COLO668 (cell line): ENCODE data around the gene BTBD2.

Source experiments
- DNase-seq: peaks from one replicate; lab custom pipeline; 2025; ENCODE audit not compliant: unreplicated experiment; lab: John Stamatoyannopoulos, UW

The BTBD2 gene

DNA sequence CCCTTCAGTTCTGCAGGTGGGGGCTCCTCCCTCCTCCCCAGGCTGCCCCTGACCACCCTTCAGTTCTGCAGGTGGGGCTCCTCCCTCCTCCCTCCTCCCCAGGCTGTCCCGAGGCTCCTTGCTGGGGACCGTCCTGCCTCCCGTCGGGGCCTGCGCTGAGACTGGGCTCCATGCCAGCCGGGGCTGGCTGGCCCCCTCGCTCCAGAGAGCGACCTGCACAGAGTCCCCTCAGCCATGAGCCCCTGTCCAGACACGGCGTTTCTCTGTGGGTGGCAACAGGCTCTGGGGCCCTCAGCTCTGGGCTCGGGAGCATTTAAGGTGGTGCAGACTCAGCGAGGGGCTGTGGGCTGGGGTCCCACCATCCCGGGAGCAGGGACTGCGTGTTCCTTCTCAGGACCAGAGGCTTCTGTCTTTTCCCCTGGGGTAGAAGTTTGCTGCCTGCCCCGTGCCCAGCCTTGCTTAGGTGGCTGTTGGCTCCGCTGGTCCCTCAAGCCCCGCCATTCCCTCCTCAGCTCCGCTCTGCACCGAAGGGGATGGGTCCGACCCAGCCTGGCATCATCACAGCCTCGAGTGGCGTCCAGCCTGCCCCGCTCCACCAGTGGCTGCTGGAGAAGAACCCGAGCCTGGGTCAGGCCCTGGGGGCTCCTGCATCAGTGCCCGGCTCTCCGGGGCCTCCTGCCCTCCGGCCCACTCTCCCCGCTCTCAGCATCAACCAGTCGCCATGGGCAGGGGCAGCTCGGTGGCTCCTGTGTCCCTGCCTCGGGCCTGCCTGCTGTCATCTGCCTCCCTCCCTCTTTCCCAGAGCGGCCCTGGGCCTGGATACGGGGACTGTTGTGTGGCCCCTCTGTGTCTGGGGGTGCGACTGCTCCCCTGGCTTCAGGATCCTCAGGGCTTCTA lies 47.0 kb downstream of the BTBD2 start:
- DNase-seq, result no peak

DNA sequence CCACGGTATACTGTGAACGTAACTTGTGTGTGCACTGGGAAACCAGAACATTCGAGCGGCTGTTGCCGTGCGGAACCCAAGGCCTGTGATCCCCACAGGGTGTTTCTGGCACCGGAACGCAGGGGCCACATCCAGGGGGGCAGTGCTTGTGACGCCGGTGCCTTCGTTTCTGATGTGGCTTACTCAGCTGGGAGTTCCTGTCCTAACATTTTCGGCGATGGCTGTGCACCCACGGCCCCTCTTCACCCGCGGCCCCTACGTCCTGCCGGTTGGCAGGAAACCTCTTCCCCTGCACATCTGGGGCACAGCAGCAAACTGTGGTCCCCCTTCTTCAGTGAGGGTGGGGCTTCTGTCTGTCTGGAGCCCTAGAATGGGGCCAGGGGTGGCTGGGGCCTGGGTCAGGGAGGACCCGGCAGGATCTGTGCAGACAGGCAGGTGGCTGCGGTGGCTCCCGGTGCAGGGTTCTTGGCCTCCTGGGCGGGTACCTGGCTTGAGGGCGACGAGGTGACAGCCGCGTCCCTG lies 48.4 kb downstream of the BTBD2 start:
- DNase-seq, result no peak

- DNase-seq, result no peak
Observed at GRCh38 chr19:1962674-1963073, 52.8 kb downstream of the BTBD2 start.

DNA sequence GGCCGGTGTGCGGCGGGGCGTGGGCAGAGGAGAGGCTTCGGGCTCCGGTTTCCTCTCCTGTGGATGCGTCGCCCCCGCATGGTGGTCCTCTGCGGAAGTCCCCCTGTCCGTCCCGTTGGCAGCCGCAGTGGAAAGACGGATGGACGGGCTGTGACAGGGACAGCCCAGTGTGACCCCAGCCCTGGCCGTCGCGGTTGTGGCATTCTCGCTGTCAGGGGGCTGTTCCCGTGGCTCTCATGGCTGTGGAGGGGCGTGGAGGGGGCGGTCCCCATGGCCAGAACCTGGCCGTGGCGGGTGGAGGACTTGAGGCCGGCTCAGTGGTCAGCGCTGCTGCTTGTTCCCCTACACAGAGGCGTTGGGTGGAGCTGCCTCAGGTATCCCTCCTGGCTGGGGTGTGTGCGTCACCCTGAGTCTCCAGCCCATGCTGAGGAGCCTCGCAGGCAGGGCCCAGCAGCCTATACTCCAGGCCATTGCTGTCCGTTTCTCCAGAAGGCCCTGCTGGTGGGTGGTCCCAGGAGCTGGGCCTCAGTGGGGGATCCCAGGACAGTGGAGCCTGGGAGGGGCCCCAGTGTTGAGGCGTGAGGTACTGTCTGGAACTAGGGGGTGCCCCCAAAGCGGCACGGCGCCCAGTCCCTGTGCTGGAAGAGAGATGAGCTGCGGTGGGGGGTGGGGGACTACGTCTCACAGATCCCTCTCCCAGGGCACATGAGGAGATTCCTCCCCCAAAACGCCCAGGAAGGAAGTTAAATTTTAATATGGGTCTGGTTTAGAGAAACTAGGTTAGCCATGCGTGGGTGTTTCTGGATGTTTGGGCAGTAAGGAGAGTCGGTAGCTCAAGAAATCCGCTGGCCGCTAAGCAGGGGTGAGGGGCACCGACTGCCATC lies 54.3 kb downstream of the BTBD2 start:
- no peak for DNase-seq

DNA sequence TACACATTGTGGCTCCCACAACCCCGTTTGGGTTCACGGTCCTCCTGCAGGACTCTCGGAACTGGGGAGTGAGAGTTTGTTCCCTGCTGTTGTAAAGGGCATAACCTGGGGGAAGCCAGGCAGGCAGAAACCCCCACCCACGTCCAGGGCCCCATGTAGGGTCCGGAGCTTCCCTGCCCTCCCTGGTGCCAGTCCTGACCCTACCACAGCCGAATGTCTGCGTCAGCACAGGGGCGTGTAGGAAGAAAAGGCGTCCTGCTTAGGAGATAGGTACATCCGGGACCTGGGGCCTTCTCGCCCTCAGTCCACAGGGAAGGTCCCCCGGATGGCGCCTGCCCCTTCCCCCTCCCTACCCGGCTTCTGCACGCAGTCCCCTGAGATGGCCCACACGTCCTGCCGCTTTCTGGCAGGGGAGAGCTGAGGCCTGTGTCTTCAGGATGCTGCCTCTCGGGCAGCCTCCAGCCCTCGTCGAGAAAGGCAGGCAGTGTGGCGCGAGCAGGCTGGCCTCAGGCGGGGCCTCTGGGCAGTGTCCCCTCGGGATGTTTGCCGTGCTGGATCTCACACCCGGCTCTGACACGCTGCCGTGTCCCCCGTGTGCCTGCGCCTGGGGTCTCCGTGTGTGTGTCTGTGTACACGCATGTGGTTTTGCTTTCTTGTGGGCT lies 55.5 kb downstream of the BTBD2 start:
- no peak for DNase-seq

DNA sequence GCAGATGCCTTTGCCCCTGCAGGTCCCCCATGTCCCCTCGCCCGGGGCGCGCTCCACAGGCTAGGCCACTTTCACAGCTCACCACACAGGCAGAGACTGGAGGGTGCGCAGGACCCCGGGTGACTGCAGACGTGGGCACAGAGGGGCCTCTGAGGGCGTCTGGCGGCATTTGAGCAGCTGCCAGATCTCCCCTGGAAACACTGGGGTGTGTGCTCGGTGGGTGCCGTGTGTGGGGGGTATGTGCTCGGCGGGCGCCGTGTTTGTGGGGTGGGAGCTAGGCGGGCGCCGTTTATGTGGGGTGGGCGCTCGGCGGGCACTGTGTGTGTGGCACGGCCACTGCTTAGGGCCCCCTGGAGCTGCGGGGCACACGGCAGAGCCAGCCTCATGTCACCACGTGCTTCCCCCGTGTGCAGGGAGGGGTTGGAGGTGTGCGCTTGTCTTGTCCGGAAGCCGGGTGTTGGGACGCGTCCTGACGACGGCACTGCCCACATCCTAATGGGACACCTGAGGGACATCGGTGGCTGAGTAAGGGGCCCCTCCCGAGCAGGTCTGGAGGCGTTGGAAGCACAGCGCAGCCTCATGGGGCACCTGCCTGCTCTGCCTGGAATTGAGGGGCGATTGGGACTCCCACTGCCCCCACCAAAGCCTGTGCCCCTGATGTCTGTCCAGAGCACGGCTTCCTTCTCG lies 57.8 kb downstream of the BTBD2 start:
- DNase-seq, result no peak

- DNase-seq, result no peak
Observed at GRCh38 chr19:1956868-1957492, 58.5 kb downstream of the BTBD2 start.

DNA sequence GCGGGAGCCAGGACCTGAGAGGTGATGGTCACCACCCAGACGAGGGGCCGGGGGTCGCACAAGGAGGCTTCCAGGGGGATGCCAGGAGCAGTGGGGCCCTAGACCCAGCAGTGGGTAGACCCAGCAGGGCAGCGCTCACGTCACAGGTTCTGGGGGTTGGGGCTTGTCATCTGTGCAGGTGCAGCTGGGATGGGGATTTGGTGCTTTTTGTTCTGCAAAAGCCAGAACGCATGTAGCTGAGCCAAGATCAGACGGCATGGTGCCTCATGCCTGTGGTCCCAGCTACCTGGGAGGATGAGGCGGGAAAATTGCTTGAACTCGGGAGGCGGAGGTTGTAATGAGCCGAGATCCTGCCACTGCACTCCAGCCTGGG lies 59.4 kb downstream of the BTBD2 start:
- DNase-seq, result no peak

- no peak for DNase-seq
Observed at GRCh38 chr19:1955171-1956121, 60.1 kb downstream of the BTBD2 start.

DNA sequence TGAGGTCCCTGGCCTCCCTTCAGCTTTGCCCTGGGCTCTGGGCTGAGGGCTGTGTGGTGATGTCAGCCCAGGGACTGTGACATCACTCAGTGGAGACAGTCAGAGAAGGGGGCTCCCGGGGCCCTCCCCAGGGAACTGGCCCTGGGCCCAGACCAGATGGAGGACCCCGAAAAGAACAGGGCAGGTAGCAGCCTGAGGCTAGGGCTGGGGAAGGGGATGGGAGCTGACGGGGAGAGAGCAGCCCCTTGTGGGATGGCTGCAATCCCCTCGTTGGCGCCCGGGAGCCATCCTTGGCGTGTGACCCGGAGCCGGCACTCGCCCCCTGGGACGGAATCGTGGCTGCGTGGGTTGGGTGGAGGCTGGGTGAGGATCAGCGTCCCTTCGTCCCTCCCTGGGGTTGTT lies 61.0 kb downstream of the BTBD2 start:
- DNase-seq, result no peak

DNA sequence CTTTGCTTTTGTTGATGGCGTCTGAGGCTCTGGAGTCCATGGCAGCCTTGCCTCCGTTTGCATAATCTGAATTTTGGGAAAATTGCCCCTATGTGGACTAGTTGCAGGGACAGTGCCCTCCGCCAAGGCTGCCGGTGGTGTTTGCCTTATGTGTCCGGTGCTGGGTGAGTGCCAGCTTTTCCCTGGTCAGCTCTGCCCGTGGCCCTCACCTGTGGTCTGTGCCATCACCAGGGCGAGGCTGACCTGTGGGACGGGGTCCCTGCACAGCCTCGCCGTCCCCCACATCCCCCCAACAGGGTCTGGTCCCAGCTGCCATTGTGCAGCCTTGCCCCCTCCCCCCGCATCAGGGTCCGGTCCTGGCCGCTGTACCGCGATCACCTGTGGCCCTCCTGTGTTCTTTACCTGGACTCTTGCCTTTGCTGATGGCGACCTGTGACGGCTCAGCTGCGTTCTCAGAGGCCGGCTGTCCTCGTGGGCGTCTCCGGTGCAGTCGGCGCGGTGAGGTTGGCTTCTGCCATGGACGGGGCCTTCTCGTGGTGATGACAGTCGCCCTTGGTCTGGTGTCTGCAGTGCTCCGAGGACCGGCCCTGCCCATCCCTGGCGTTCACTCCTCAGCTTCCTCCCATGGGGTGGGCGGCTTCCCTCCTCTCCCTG lies 61.9 kb downstream of the BTBD2 start:
- DNase-seq, result no peak

DNA sequence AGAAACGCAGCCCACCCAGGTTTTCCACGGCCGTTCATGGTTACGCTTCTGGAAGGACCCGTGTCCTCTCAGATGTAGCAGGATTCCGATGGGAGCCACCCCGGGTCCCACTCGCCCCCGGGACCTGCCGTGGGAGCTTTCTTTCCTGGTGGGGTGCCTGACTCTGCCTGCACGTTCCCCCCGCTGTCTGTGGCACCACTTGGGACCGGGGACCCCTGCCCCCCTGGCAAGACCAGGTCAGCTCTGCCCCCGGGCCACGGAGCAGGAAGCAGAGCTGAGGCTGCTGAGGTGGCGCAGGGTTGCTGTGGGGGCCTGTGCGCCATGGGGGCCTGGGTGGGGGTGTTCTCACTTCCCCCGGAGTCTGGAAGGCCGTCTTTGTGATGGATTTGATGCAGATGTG lies 62.5 kb downstream of the BTBD2 start:
- no peak for DNase-seq

- no peak for DNase-seq
Observed at GRCh38 chr19:1952635-1953034, 62.9 kb downstream of the BTBD2 start.

DNA sequence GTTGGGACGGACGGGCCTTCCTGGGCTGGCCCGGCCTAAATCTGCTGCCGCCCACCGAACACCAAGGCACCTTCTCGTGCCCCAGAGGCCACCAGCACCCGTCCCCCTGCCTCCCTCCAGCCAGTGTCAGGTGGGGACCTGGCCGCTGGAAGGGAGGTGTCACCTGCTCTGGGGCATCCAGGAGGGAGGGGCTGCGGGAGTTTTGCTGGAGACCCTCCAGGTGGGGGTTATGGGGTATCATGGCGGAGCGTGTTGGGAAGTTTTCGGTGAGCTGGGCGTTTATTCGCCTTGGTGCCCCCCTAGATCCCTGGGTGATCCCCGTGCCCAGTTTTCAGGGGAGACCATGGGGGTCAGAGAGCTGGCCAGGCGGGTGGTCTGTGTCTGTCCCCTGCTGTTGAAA lies 64.9 kb downstream of the BTBD2 start:
- no peak for DNase-seq

DNA sequence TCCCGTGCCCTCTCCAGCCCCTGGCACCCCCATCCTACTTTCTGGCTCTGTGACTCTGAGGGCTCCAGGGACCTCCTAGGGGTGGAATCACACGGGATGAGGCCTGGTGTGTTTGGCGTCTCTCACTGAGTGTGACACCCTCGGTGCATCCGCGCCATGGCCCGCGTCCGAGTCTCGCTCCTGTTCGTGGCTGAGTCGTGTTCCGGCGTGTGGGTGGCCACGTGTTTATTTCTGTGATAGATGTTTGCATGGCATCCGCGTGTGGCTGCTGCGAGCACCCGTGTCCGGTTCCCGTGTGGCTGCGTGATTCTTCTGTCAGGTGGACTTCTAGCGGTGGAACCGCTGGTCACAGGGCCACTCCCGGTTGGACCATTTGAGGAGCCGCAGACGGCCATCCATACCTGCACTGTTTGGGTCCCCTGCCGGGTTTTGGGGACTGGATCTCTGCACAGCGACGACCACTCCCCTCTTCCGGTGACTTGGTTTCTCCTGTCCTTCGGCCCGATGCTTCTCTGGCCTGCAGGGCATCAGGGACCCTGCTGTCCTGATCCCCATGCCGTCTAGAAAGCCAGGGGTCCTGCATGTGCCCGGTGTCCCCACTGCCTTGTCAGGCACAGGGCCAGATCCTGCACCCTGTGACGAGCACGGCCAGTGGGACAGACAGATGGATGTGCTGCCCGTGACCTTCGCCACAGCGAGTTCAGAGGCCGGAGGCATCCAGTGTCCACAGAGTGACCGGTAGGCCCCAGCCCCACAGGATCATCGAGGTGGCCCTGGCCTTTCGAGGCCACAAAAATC lies 66.0 kb downstream of the BTBD2 start:
- DNase-seq, result no peak

GRCh38 chr19:1947651-1948209 lies 67.8 kb downstream of the BTBD2 start:
- DNase-seq, result no peak

DNA sequence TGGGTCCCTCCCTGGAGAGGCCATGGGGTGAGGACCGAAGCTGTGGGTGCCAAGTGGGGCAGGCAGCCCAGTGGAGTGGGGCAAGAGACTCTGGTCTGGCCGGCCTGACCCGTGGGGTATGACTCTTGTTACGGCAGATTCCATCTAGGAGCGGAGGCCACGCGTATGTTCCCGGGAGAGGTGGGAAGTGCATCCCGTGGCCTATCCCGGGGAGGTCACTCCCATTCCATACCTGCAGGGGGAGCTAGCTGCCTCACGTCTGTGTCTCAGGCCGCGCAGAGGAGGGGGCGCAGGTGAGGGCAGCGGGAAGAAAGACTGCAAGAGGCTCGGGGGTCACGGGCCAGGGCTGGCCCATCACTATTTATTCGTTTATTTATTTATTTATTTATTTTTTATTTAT lies 69.6 kb downstream of the BTBD2 start:
- DNase-seq, result peak; percentile 55
